HG03025 (cell line): ENCODE results near the gene SYTL1.
A peak's percentile ranks its signal among the peaks of the same experiment; 100 is the strongest.

Source experiments
- ATAC-seq: cut with Tn5 transposase; IDR thresholded peaks from one replicate; pipeline ENCODE4 v1.9.1; 2021; ENCODE audit warnings: mild to moderate bottlenecking, moderate library complexity; ENCODE audit not compliant: unreplicated experiment, low FRiP score

The SYTL1 gene

GRCh38 chr1:27318136-27318535, 23.7 kb upstream of the SYTL1 start:
- ATAC-seq, result no peak

- ATAC-seq, result no peak
Observed at GRCh38 chr1:27318596-27318995, 23.2 kb upstream of the SYTL1 start.

- peak; percentile 86 for ATAC-seq
Observed at GRCh38 chr1:27321813-27322568, 19.8 kb upstream of the SYTL1 start, which contains the start of gene TMEM222. TSS of gene TMEM222 (plus strand) at chr1:27322163. CDS start at chr1:27322198, 35 bp downstream.

GRCh38 chr1:27322569-27323240, 19.1 kb upstream of the SYTL1 start:
- peak; percentile 18 for ATAC-seq

- ATAC-seq, result no peak
Observed at GRCh38 chr1:27325286-27325685, 16.5 kb upstream of the SYTL1 start.

- ATAC-seq, result no peak
Observed at GRCh38 chr1:27327964-27328363, 13.9 kb upstream of the SYTL1 start.

- no peak for ATAC-seq
Observed at GRCh38 chr1:27330786-27331185, 11.0 kb upstream of the SYTL1 start.

- ATAC-seq, result no peak
Observed at GRCh38 chr1:27331426-27331825, 10.4 kb upstream of the SYTL1 start.

- ATAC-seq, result no peak
Observed at GRCh38 chr1:27331922-27332321, 9.9 kb upstream of the SYTL1 start.

- no peak for ATAC-seq
Observed at GRCh38 chr1:27332536-27333281, 9.1 kb upstream of the SYTL1 start.

GRCh38 chr1:27333717-27334279, 8.0 kb upstream of the SYTL1 start:
- ATAC-seq, result no peak

GRCh38 chr1:27335506-27336422, 6.1 kb upstream of the SYTL1 start:
- ATAC-seq, result no peak

GRCh38 chr1:27336756-27337155, 5.1 kb upstream of the SYTL1 start:
- ATAC-seq, result no peak

- no peak for ATAC-seq
Observed at GRCh38 chr1:27338751-27339150, 3.1 kb upstream of the SYTL1 start.

GRCh38 chr1:27339213-27339612, 2.6 kb upstream of the SYTL1 start:
- ATAC-seq, result no peak

- no peak for ATAC-seq
Observed at GRCh38 chr1:27342391-27342777, 562 bp downstream of the SYTL1 start.

GRCh38 chr1:27342778-27343638, 1.2 kb downstream of the SYTL1 start:
- no peak for ATAC-seq

GRCh38 chr1:27343639-27344025, 1.8 kb downstream of the SYTL1 start:
- no peak for ATAC-seq

GRCh38 chr1:27345272-27345671, 3.5 kb downstream of the SYTL1 start:
- no peak for ATAC-seq
